Spleen (tissue), 11 donors: ENCODE measurements around the gene ULK2. TPM values are rescaled to one million over a fixed set of nuclear protein-coding genes. Genes with fewer than 3 reads are reported as not detected.
"Not testable (repeated sequence)": the region's sequence is repeated elsewhere in the genome, so short reads cannot be mapped to it uniquely, and the experiment has no call there.

Experiments used
- DNase-seq: peaks from one replicate; pipeline ENCODE4 v3.0.0-alpha.2; 2020
- H3K27ac ChIP-seq, 8 donors: fragments of 200-600 bp; sonication (generic) in 7 of 8; 1 replicate in 4 of 8; 2 replicates in 4 of 8; pipeline versions ENCODE4 v1.5.0 to v1.8.0; 2016 to 2021; ENCODE audit warnings: inconsistent platforms in 4 of 8, mild to moderate bottlenecking in 4 of 8, moderate library complexity in 1 of 8
- H3K27me3 ChIP-seq, 7 donors: fragments of 200-600 bp; sonication (generic) in 6 of 7; replicated peaks in 1 of 7; 1 replicate in 4 of 7; 2 replicates in 3 of 7; pipeline versions ENCODE4 v1.5.0 to v1.8.0; 2016 to 2021; ENCODE audit warnings: inconsistent platforms in 3 of 7, mild to moderate bottlenecking in 1 of 7
- H3K36me3 ChIP-seq, 6 donors: fragments of 200-600 bp; sonication (generic) in 5 of 6; 1 replicate in 4 of 6; 2 replicates in 2 of 6; pipeline versions ENCODE4 v1.5.0 to v1.8.0; 2016 to 2021; ENCODE audit warnings: inconsistent platforms in 2 of 6
- H3K4me1 ChIP-seq, 6 donors: fragments of 200-600 bp; sonication (generic) in 5 of 6; 1 replicate in 3 of 6; 2 replicates in 3 of 6; pipeline versions ENCODE4 v1.5.0 to v1.8.0; 2016 to 2021; ENCODE audit warnings: inconsistent platforms in 3 of 6
- H3K4me3 ChIP-seq, 8 donors: fragments of 200-600 bp; sonication (generic) in 7 of 8; 1 replicate in 4 of 8; 2 replicates in 4 of 8; pipeline versions ENCODE4 v1.5.0 to v1.8.0; 2016 to 2021; ENCODE audit warnings: inconsistent platforms in 4 of 8, mild to moderate bottlenecking in 4 of 8, moderate library complexity in 2 of 8
- H3K9me3 ChIP-seq, 8 donors: fragments of 200-600 bp; sonication (generic) in 7 of 8; 1 replicate in 4 of 8; 2 replicates in 4 of 8; pipeline versions ENCODE4 v1.5.0 to v1.8.0; 2016 to 2021; ENCODE audit warnings: inconsistent platforms in 4 of 8
- CTCF ChIP-seq, 11 experiments: fragments of 200-600 bp in 7 of 11; fragments of 450-650 bp in 4 of 11; sonication (generic) in 4 of 11; IDR thresholded peaks in 8 of 11; conservative IDR thresholded peaks in 3 of 11; 1 replicate in 7 of 11; 2 replicates in 4 of 11; pipeline versions ENCODE4 v1.4.0 to v1.8.0; 2016 to 2021; ENCODE audit warnings: antibody characterized with exemption in 11 of 11, inconsistent platforms in 4 of 11, mild to moderate bottlenecking in 1 of 11
- POLR2A ChIP-seq, 3 donors: fragments of 450-650 bp; IDR thresholded peaks; one replicate each; pipeline ENCODE4 v1.5.1; 2017; ENCODE audit warnings: antibody characterized with exemption in 3 of 3, mild to moderate bottlenecking in 1 of 3
- POLR2AphosphoS5 ChIP-seq, 3 donors: sonication (generic); formaldehyde crosslinking; IDR thresholded peaks; one replicate each; pipeline ENCODE4 v1.5.1; 2017; ENCODE audit warnings: antibody characterized with exemption in 3 of 3
- WGBS, 5 donors: extraction: QIAGEN DNeasy Blood & Tissue Kit in 3 of 5; methylation state at CpG; one replicate each; pipeline versions ENCODE4 v1.1.5 to v1.1.7; 2013 to 2018; 5-methylcytosine and 5-hydroxymethylcytosine counted together
- intact Hi-C: fragments of 100-400 bp; cut with DNase I; formaldehyde crosslinking; loops from one replicate; pipeline ENCODE4 v1.15.0; 2023; ENCODE audit warnings: low total_unique reads
- polyA plus RNA-seq, 3 donors: library from polyadenylated mRNA; stranded (reverse); fragments of 200-250 nt; gene quantifications; one replicate each; pipeline ENCODE4 v1.2.1, GENCODE V29; 2013
- total RNA-seq, 7 donors: library from RNA; depleted of rRNA in 3 of 7; stranded (reverse); fragments of >200 nt in 3 of 7; fragmentation: NEBNext Ultra II Directional in 4 of 7; extraction: Animal tissue kit (Norgen Biotek cat#: 25700) in 4 of 7; gene quantifications; one replicate each; pipeline versions ENCODE4 v1.1.0 to v1.2.1, GENCODE V29; 2016 to 2021
- donor health status: healthy with polysubstance abuse.
- donor health status: DM: no; HTN: no; CAD: no; lungs with moderate emphysema.
- donor health status: DM: no; HTN: no; CAD: no.
- donor health status: Bipolar disorder and iron deficiency.
- donor health status: healthy.
- donor health status: DM: no; HTN: no; CAD: no.
- donor health status: DM: yes; HTN: yes; CAD: no.

Gene ULK2
- total and polyA plus RNA-seq, 10 donors, result 2.7 to 20.9 (median 14.0) TPM

GRCh38 chr17:19867079-19867328 is 732 bp downstream of the ULK2 start:
- peak; percentile 89 for DNase-seq
- Histone ChIP-seq H3K4me3 (peak overlapping the region; percentile 63 to 93 (median 77)), H3K36me3 (peaks cover 0 to 16% (median 0%) of the 10 kb centered on the region in 6 donors), H3K27ac (peak overlapping the region; percentile 60 to 90 (median 85)), H3K27me3 (peaks cover 0 to 19% (median 0%) of the 10 kb centered on the region in 7 donors), H3K9me3 (no peaks in the 10 kb centered on the region), H3K4me1 (peaks cover 0 to 29% (median 20%) of the 10 kb centered on the region in 6 donors)
- TF ChIP-seq CTCF (IDR thresholded peaks at IDR 0.05 in 8 of 11, conservative IDR thresholded peaks at IDR 0.05 in 3 of 11) (peak in 4 of 11 experiments; percentile 13 to 43 (median 28)), POLR2AphosphoS5 (IDR thresholded peaks at IDR 0.05) (peak; percentile 48 to 72 (median 72)), POLR2A (IDR thresholded peaks at IDR 0.05) (no peak)
- intact Hi-C loops, result no loop called here
- WGBS, 5 donors, result 0 to 5% (median 0%) methylated on average over 16 to 27 of the region's 27 CpGs; no CpG with 5 or more reads in 1 of the 5 donors

- peaks cover 0 to 35% (median 3%) of the 10 kb centered on the region in 6 donors for H3K36me3 ChIP-seq
- TF ChIP-seq POLR2A (IDR thresholded peaks at IDR 0.05), result no peak
- no peak for TF ChIP-seq CTCF (IDR thresholded peaks at IDR 0.05 in 8 of 11, conservative IDR thresholded peaks at IDR 0.05 in 3 of 11)
- TF ChIP-seq POLR2AphosphoS5 (IDR thresholded peaks at IDR 0.05), result no peak
- H3K27ac ChIP-seq, result no peak overlapping the region
- no peaks in the 10 kb centered on the region for H3K9me3 ChIP-seq
- 70 to 75% (median 74%) methylated on average over 3 of the region's 3 CpGs for WGBS, 5 donors
- DNase-seq, result no peak
- intact Hi-C loops, result no loop called here
- H3K4me3 ChIP-seq, result no peak overlapping the region
- H3K4me1 ChIP-seq, result peaks cover 0 to 29% (median 20%) of the 10 kb centered on the region in 6 donors
- H3K27me3 ChIP-seq, result peaks cover 0 to 19% (median 0%) of the 10 kb centered on the region in 7 donors
Measured at GRCh38 chr17:19865021-19865420, 2.7 kb downstream of the ULK2 start.

- intact Hi-C loops, H3K27ac ChIP-seq, DNase-seq, H3K9me3 ChIP-seq, H3K4me1 ChIP-seq, H3K27me3 ChIP-seq, H3K4me3 ChIP-seq: not testable (repeated sequence)
- WGBS, 5 donors, result 90 to 98% (median 95%) methylated on average over 9 of the region's 9 CpGs
- peaks cover 0 to 58% (median 6%) of the 10 kb centered on the region in 6 donors for H3K36me3 ChIP-seq
Measured at GRCh38 chr17:19860647-19861177, 7.0 kb downstream of the ULK2 start.

- Histone ChIP-seq H3K9me3 (no peaks in the 10 kb centered on the region), H3K36me3 (peaks cover 0 to 56% (median 6%) of the 10 kb centered on the region in 6 donors), H3K4me3 (no peak overlapping the region), H3K27ac (no peak overlapping the region), H3K4me1 (no peaks in the 10 kb centered on the region), H3K27me3 (no peaks in the 10 kb centered on the region)
- no peak for DNase-seq
- intact Hi-C loops, result no loop called here
- TF ChIP-seq POLR2A (IDR thresholded peaks at IDR 0.05), result no peak
- no peak for TF ChIP-seq CTCF (IDR thresholded peaks at IDR 0.05 in 8 of 11, conservative IDR thresholded peaks at IDR 0.05 in 3 of 11)
- TF ChIP-seq POLR2AphosphoS5 (IDR thresholded peaks at IDR 0.05), result no peak
- 79 to 86% (median 85%) methylated on average over 2 of the region's 2 CpGs for WGBS, 5 donors
Measured at GRCh38 chr17:19857640-19858039, 10.1 kb downstream of the ULK2 start.

GRCh38 chr17:19833914-19834313 is 33.8 kb downstream of the ULK2 start:
- TF ChIP-seq POLR2A (IDR thresholded peaks at IDR 0.05) (no peak), POLR2AphosphoS5 (IDR thresholded peaks at IDR 0.05) (no peak), CTCF (IDR thresholded peaks at IDR 0.05 in 8 of 11, conservative IDR thresholded peaks at IDR 0.05 in 3 of 11) (no peak)

More at GRCh38 chr17:19833914-19834313, 33.8 kb downstream of the ULK2 start:
- H3K4me3 ChIP-seq, result no peak overlapping the region
- H3K4me1 ChIP-seq, result no peaks in the 10 kb centered on the region
- peaks cover 0 to 8% (median 2%) of the 10 kb centered on the region in 8 donors for H3K9me3 ChIP-seq
- peaks cover 0 to 75% (median 4%) of the 10 kb centered on the region in 6 donors for H3K36me3 ChIP-seq
- intact Hi-C loops, result no loop called here
- no peaks in the 10 kb centered on the region for H3K27me3 ChIP-seq
- DNase-seq, result no peak
- H3K27ac ChIP-seq, result no peak overlapping the region
